ENCODE data around the gene FAM3B. TPM values are rescaled to one million over a fixed set of nuclear protein-coding genes. Genes with fewer than 3 reads are reported as not detected.
A peak's percentile ranks its signal among the peaks of the same experiment; 100 is the strongest.
"Not testable (repeated sequence)": the region's sequence is repeated elsewhere in the genome, so short reads cannot be mapped to it uniquely, and the experiment has no call there.

FAM3B gene
- total RNA-seq, 1 donor from 2014 or later: 4.8 TPM

- H3K27me3 ChIP-seq (ENCODE audit: low read depth): no peaks in the 10 kb centered on the region
- peaks cover 12% of the 10 kb centered on the region for H3K4me1 ChIP-seq
- TF ChIP-seq, protein P1, sequence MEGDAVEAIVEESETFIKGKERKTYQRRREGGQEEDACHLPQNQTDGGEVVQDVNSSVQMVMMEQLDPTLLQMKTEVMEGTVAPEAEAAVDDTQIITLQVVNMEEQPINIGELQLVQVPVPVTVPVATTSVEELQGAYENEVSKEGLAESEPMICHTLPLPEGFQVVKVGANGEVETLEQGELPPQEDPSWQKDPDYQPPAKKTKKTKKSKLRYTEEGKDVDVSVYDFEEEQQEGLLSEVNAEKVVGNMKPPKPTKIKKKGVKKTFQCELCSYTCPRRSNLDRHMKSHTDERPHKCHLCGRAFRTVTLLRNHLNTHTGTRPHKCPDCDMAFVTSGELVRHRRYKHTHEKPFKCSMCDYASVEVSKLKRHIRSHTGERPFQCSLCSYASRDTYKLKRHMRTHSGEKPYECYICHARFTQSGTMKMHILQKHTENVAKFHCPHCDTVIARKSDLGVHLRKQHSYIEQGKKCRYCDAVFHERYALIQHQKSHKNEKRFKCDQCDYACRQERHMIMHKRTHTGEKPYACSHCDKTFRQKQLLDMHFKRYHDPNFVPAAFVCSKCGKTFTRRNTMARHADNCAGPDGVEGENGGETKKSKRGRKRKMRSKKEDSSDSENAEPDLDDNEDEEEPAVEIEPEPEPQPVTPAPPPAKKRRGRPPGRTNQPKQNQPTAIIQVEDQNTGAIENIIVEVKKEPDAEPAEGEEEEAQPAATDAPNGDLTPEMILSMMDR (IDR thresholded peaks at IDR 0.05): no peak
- intact Hi-C loops (cut with DNase I): no loop called here
- ATAC-seq: no peak
- H3K36me3 ChIP-seq: no peaks in the 10 kb centered on the region
- no peak overlapping the region for H3K27ac ChIP-seq
- no peaks in the 10 kb centered on the region for H3K9me3 ChIP-seq
- no peak overlapping the region for H3K4me3 ChIP-seq
- DNase-seq: no peak
Measured at GRCh38 chr21:41357546-41357945, 40.9 kb downstream of the FAM3B start.

- TF ChIP-seq, protein P1 (IDR thresholded peaks at IDR 0.05): no peak
- Histone ChIP-seq H3K4me3 (no peak overlapping the region), H3K27ac (no peak overlapping the region), H3K9me3 (no peaks in the 10 kb centered on the region), H3K27me3 (ENCODE audit: low read depth) (no peaks in the 10 kb centered on the region), H3K4me1 (peaks cover 21% of the 10 kb centered on the region), H3K36me3 (no peaks in the 10 kb centered on the region)
- intact Hi-C loops (cut with DNase I): no loop called here
- ATAC-seq (no peak), DNase-seq (no peak)
Measured at GRCh38 chr21:41358193-41359166, 41.9 kb downstream of the FAM3B start.

GRCh38 chr21:41359286-41359685 is 42.7 kb downstream of the FAM3B start:
- ATAC-seq (no peak), DNase-seq (no peak)
- Histone ChIP-seq H3K4me1 (peaks cover 22% of the 10 kb centered on the region), H3K36me3 (no peaks in the 10 kb centered on the region), H3K27me3 (ENCODE audit: low read depth) (no peaks in the 10 kb centered on the region), H3K4me3 (no peak overlapping the region), H3K27ac (no peak overlapping the region), H3K9me3 (no peaks in the 10 kb centered on the region)
- intact Hi-C loops (cut with DNase I): no loop called here
- TF ChIP-seq, protein P1 (IDR thresholded peaks at IDR 0.05): no peak

DNA sequence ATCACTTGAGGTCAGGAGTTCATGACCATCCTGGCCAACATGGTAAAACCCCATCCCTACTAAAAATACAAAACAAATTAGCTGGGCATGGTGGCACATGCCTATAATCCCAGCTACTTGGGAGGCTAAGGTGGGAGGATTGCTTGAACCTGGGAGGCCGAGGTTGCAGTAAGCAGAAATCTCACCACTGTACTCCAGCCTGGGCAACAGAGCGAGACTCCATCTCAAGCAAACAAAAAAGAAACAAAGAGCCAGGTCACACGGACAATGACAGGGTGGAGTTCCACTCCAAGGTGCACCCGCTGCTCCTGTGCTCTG is 43.1 kb downstream of the FAM3B start:
- H3K36me3 ChIP-seq; H3K27me3 ChIP-seq (ENCODE audit: low read depth); intact Hi-C loops (cut with DNase I); H3K4me3 ChIP-seq; ATAC-seq; DNase-seq; H3K9me3 ChIP-seq; H3K27ac ChIP-seq: not testable (repeated sequence)
- H3K4me1 ChIP-seq: peaks cover 22% of the 10 kb centered on the region

GRCh38 chr21:41360072-41360821 is 43.6 kb downstream of the FAM3B start:
- H3K36me3 ChIP-seq: no peaks in the 10 kb centered on the region
- H3K9me3 ChIP-seq: no peaks in the 10 kb centered on the region
- TF ChIP-seq, protein P1 (IDR thresholded peaks at IDR 0.05): no peak
- ATAC-seq (peak in 1 of 2 donors; percentile 9), DNase-seq (no peak)
- intact Hi-C loops (cut with DNase I): no loop called here
- peak overlapping the region; percentile 58 for H3K27ac ChIP-seq
- H3K4me3 ChIP-seq: no peak overlapping the region
- H3K27me3 ChIP-seq (ENCODE audit: low read depth): no peaks in the 10 kb centered on the region
- H3K4me1 ChIP-seq: peaks cover 22% of the 10 kb centered on the region
